H7 (cell line): ENCODE results near the gene AOPEP. TPM values are rescaled to one million over a fixed set of nuclear protein-coding genes. Genes with fewer than 3 reads are reported as not detected.

Experiments used
- DNase-seq: peaks from one replicate; pipeline ENCODE4 v3.0.0; 2012
- H3K27me3 ChIP-seq: 2 replicates; pipeline ENCODE4 v1.6.0; 2011; ENCODE audit warnings: mild to moderate bottlenecking, low read length; ENCODE audit not compliant: control insufficient read depth, insufficient read depth
- H3K36me3 ChIP-seq: replicated peaks from 2 replicates; pipeline ENCODE4 v1.5.1; 2011; ENCODE audit warnings: low read length; ENCODE audit not compliant: control insufficient read depth, insufficient read depth
- H3K4me3 ChIP-seq: 2 replicates; pipeline ENCODE4 v1.5.1; 2011; ENCODE audit warnings: low read depth, mild to moderate bottlenecking, control low read depth, low read length, moderate library complexity; ENCODE audit not compliant: insufficient read depth
- total RNA-seq: library from RNA; depleted of rRNA; stranded (reverse); fragments of >200 nt; shearing (Covaris generic); gene quantifications from 2 replicates; pipeline ENCODE4 v1.2.3, GENCODE V29; 2014

AOPEP gene
- total RNA-seq, 1 experiment from 2014 or later = 12.1 TPM

- Histone ChIP-seq H3K4me3 (no peak overlapping the region), H3K27me3 (no peaks in the 10 kb centered on the region), H3K36me3 (no peaks in the 10 kb centered on the region)
- no peak for DNase-seq
Observed at GRCh38 chr9:94729199-94729598, 2.7 kb downstream of the AOPEP start.

GRCh38 chr9:94734054-94734754, 7.7 kb downstream of the AOPEP start:
- no peaks in the 10 kb centered on the region for H3K36me3 ChIP-seq
- no peak overlapping the region for H3K4me3 ChIP-seq
- no peak for DNase-seq
- H3K27me3 ChIP-seq = no peaks in the 10 kb centered on the region

- no peak for DNase-seq
- H3K36me3 ChIP-seq = no peaks in the 10 kb centered on the region
- H3K27me3 ChIP-seq = no peaks in the 10 kb centered on the region
- H3K4me3 ChIP-seq = no peak overlapping the region
Observed at GRCh38 chr9:94736759-94737158, 10.3 kb downstream of the AOPEP start.

GRCh38 chr9:94740145-94740840, 13.8 kb downstream of the AOPEP start:
- DNase-seq = no peak
- Histone ChIP-seq H3K4me3 (no peak overlapping the region), H3K27me3 (no peaks in the 10 kb centered on the region), H3K36me3 (no peaks in the 10 kb centered on the region)

- DNase-seq = no peak
- Histone ChIP-seq H3K36me3 (no peaks in the 10 kb centered on the region), H3K4me3 (no peak overlapping the region), H3K27me3 (no peaks in the 10 kb centered on the region)
Observed at GRCh38 chr9:94741866-94742265, 15.4 kb downstream of the AOPEP start.

GRCh38 chr9:94743035-94743954, 16.8 kb downstream of the AOPEP start:
- Histone ChIP-seq H3K4me3 (no peak overlapping the region), H3K27me3 (no peaks in the 10 kb centered on the region), H3K36me3 (no peaks in the 10 kb centered on the region)
- DNase-seq = no peak

GRCh38 chr9:94745806-94746540, 19.5 kb downstream of the AOPEP start:
- Histone ChIP-seq H3K36me3 (no peaks in the 10 kb centered on the region), H3K4me3 (no peak overlapping the region)
- DNase-seq = no peak

GRCh38 chr9:94746541-94747370, 20.3 kb downstream of the AOPEP start:
- no peak for DNase-seq
- Histone ChIP-seq H3K27me3 (no peaks in the 10 kb centered on the region), H3K36me3 (no peaks in the 10 kb centered on the region), H3K4me3 (no peak overlapping the region)

More at GRCh38 chr9:94745806-94746540, 19.5 kb downstream of the AOPEP start:
- no peaks in the 10 kb centered on the region for H3K27me3 ChIP-seq

GRCh38 chr9:94754976-94755475, 28.5 kb downstream of the AOPEP start:
- Histone ChIP-seq H3K36me3 (no peaks in the 10 kb centered on the region; the same call in 1 of the 2 replicates), H3K27me3 (no peaks in the 10 kb centered on the region), H3K4me3 (no peak overlapping the region)
- DNase-seq = no peak

- Histone ChIP-seq H3K27me3 (no peaks in the 10 kb centered on the region), H3K4me3 (no peak overlapping the region), H3K36me3 (peaks cover 5% of the 10 kb centered on the region; the same call in 1 of the 2 replicates)
- no peak for DNase-seq
Observed at GRCh38 chr9:94757158-94757557, 30.7 kb downstream of the AOPEP start.

GRCh38 chr9:94758031-94758430, 31.5 kb downstream of the AOPEP start:
- Histone ChIP-seq H3K4me3 (no peak overlapping the region), H3K36me3 (peaks cover 5% of the 10 kb centered on the region; the same call in 1 of the 2 replicates), H3K27me3 (no peaks in the 10 kb centered on the region)
- DNase-seq = no peak

- Histone ChIP-seq H3K4me3 (no peak overlapping the region), H3K36me3 (peaks cover 5% of the 10 kb centered on the region; the same call in 1 of the 2 replicates), H3K27me3 (no peaks in the 10 kb centered on the region)
- no peak for DNase-seq
Observed at GRCh38 chr9:94758880-94759279, 32.4 kb downstream of the AOPEP start.

GRCh38 chr9:94760010-94760409, 33.5 kb downstream of the AOPEP start:
- no peak for DNase-seq
- Histone ChIP-seq H3K4me3 (no peak overlapping the region), H3K36me3 (peaks cover 5% of the 10 kb centered on the region; the same call in 1 of the 2 replicates), H3K27me3 (no peaks in the 10 kb centered on the region)
